H1 (cell line): ENCODE results near the gene ANAPC2.

ENCODE experiments used
- CEBPB ChIP-seq: IDR thresholded peaks from 2 replicates; pipeline ENCODE4 v1.6.1; 2012; ENCODE audit warnings: low read depth, low read length
- CHD2 ChIP-seq: IDR thresholded peaks from 2 replicates; pipeline ENCODE4 v1.6.1; 2012; ENCODE audit warnings: low read length, improper control_type of control experiment
- EZH2 ChIP-seq: fragments of 200-600 bp; sonication (generic); IDR thresholded peaks from 2 replicates; pipeline ENCODE4 v1.7.1; 2012; ENCODE audit warnings: low read depth, mild to moderate bottlenecking, moderate library complexity, low read length, inconsistent platforms; ENCODE audit not compliant: severe bottlenecking
- NANOG ChIP-seq: IDR thresholded peaks from 2 replicates; pipeline ENCODE4 v1.6.1; 2011; ENCODE audit warnings: low read length, low read depth, mild to moderate bottlenecking, inconsistent platforms; ENCODE audit not compliant: insufficient read depth, poor library complexity, severe bottlenecking
- POLR2AphosphoS5 ChIP-seq: IDR thresholded peaks from 2 replicates; pipeline ENCODE4 v1.6.1; 2011; ENCODE audit warnings: low read depth, low read length
- SIN3A ChIP-seq, 2 experiments: IDR thresholded peaks in 1 of 2; conservative IDR thresholded peaks in 1 of 2; 2 replicates each; pipeline ENCODE4 v1.6.1; 2011 to 2012; ENCODE audit warnings: low read length in 2 of 2, improper control_type of control experiment in 1 of 2, low read depth in 1 of 2, mild to moderate bottlenecking in 1 of 2
- ZNF274 ChIP-seq: IDR thresholded peaks from 2 replicates; pipeline ENCODE4 v1.7.0; 2012; ENCODE audit warnings: low read length, borderline replicate concordance; ENCODE audit errors: extremely low read depth
- TF ChIP-seq, protein P1 (sequence below), 3 experiments: IDR thresholded peaks; 1 replicate in 2 of 3; 2 replicates in 1 of 3; pipeline versions ENCODE4 v1.5.1 to v1.6.1; 2011; ENCODE audit warnings: low read length in 3 of 3, mild to moderate bottlenecking in 3 of 3, inconsistent platforms in 2 of 3, low read depth in 1 of 3, moderate library complexity in 1 of 3; ENCODE audit not compliant: insufficient read depth in 1 of 3; ENCODE audit errors: control extremely low read depth in 1 of 3

DNA sequence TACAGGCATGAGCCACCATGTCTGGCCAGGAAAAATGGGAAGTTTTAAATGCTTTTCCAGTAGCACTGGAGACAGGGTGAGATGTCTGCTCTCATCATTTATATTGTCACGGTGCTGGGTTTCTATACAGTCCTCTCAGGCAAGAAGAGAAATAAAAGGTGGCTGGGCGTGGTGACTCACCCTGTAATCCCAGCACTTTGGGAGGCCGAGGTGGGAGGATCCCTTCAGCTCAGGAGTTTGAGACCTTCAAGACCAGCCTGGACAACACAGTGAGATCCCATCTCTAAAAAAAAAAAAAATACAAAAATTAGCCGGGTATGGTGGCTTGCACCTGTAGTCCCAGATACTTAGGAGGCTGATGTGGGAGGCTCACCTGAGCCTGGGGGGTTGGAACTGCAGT is 54.2 kb downstream of the ANAPC2 start:
- TF ChIP-seq, protein P1, sequence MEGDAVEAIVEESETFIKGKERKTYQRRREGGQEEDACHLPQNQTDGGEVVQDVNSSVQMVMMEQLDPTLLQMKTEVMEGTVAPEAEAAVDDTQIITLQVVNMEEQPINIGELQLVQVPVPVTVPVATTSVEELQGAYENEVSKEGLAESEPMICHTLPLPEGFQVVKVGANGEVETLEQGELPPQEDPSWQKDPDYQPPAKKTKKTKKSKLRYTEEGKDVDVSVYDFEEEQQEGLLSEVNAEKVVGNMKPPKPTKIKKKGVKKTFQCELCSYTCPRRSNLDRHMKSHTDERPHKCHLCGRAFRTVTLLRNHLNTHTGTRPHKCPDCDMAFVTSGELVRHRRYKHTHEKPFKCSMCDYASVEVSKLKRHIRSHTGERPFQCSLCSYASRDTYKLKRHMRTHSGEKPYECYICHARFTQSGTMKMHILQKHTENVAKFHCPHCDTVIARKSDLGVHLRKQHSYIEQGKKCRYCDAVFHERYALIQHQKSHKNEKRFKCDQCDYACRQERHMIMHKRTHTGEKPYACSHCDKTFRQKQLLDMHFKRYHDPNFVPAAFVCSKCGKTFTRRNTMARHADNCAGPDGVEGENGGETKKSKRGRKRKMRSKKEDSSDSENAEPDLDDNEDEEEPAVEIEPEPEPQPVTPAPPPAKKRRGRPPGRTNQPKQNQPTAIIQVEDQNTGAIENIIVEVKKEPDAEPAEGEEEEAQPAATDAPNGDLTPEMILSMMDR (IDR thresholded peaks at IDR 0.05; ENCODE audit: control extremely low read depth in 1 of 3, insufficient read depth in 1 of 3, low read depth in 1 of 3, low read length in 3 of 3): no peak
- no peak for TF ChIP-seq SIN3A (conservative IDR thresholded peaks at IDR 0.05 in 1 of 2, IDR thresholded peaks at IDR 0.05 in 1 of 2; ENCODE audit: low read depth in 1 of 2, low read length in 2 of 2)
- no peak for TF ChIP-seq CEBPB
- no peak for TF ChIP-seq NANOG
- TF ChIP-seq POLR2AphosphoS5: no peak
- TF ChIP-seq EZH2: no peak
- TF ChIP-seq ZNF274: no peak
- TF ChIP-seq CHD2: no peak
